ENCODE results near the gene PRR20C.
"Not testable (repeated sequence)": the region's sequence is repeated elsewhere in the genome, so short reads cannot be mapped to it uniquely, and the experiment has no call there.

The PRR20C gene

GRCh38 chr13:57153761-57154160 lies at the start of gene PRR20C:
Gene PRR20C, plus strand, starts transcription at chr13:57154061. Its CDS starts 387 bp downstream, at chr13:57154448.
- DNase-seq, result not testable (repeated sequence)

- no peak for DNase-seq
Measured at GRCh38 chr13:57114945-57115344, 38.9 kb upstream of the PRR20C start.

- DNase-seq, result no peak
Measured at GRCh38 chr13:57123681-57124080, 30.2 kb upstream of the PRR20C start.

GRCh38 chr13:57128909-57129308 lies 25.0 kb upstream of the PRR20C start:
- no peak for DNase-seq

GRCh38 chr13:57136093-57136492 lies 17.8 kb upstream of the PRR20C start:
- DNase-seq, result no peak

GRCh38 chr13:57137585-57137984 lies 16.3 kb upstream of the PRR20C start:
- DNase-seq, result no peak

GRCh38 chr13:57138988-57139387 lies 14.9 kb upstream of the PRR20C start:
- DNase-seq, result no peak

- not testable (repeated sequence) for DNase-seq
Measured at GRCh38 chr13:57139781-57140180, 14.1 kb upstream of the PRR20C start.

- not testable (repeated sequence) for DNase-seq
Measured at GRCh38 chr13:57140235-57140968, 13.5 kb upstream of the PRR20C start, which contains the start of gene PRR20A. Gene PRR20A, plus strand, starts transcription at chr13:57140918. Its CDS starts 387 bp downstream, at chr13:57141305.

GRCh38 chr13:57147188-57147587 lies 6.7 kb upstream of the PRR20C start, which contains the start of gene PRR20B:
Gene PRR20B, plus strand, starts transcription at chr13:57147488. Its CDS starts 387 bp downstream, at chr13:57147875.
- DNase-seq, result not testable (repeated sequence)

- not testable (repeated sequence) for DNase-seq
Measured at GRCh38 chr13:57148106-57148505, 5.8 kb upstream of the PRR20C start.

GRCh38 chr13:57160332-57160731 lies 6.5 kb downstream of the PRR20C start, which contains the start of gene PRR20D:
Gene PRR20D, plus strand, starts transcription at chr13:57160632. Its CDS starts 387 bp downstream, at chr13:57161019.
- not testable (repeated sequence) for DNase-seq

- DNase-seq, result not testable (repeated sequence)
Measured at GRCh38 chr13:57166897-57167296, 13.0 kb downstream of the PRR20C start, which contains the start of gene PRR20E. Gene PRR20E, plus strand, starts transcription at chr13:57167197. Its CDS starts 387 bp downstream, at chr13:57167584.

GRCh38 chr13:57191667-57192066 lies 37.8 kb downstream of the PRR20C start:
- DNase-seq, result no peak
